Fibroblast of pulmonary artery (primary cell): Measurements from ENCODE around the gene CFAP298.
A peak's percentile ranks its signal among the peaks of the same experiment; 100 is the strongest.
"Not testable (repeated sequence)": the region's sequence is repeated elsewhere in the genome, so short reads cannot be mapped to it uniquely, and the experiment has no call there.

Experiments used
- DNase-seq: peaks from one replicate; pipeline ENCODE4 v3.0.0-alpha.2; 2010; ENCODE audit warnings: low read depth
- H3K4me3 ChIP-seq: replicated peaks from 2 replicates; pipeline ENCODE4 v1.5.1; 2011; ENCODE audit warnings: low read depth, mild to moderate bottlenecking, control low read depth, low read length, moderate library complexity
- TF ChIP-seq, protein P1 (sequence below): IDR thresholded peaks from 2 replicates; pipeline ENCODE4 v1.5.1; 2011; ENCODE audit warnings: mild to moderate bottlenecking, control low read depth, low read length, inconsistent platforms; ENCODE audit errors: missing control alignments

The CFAP298 gene

DNA sequence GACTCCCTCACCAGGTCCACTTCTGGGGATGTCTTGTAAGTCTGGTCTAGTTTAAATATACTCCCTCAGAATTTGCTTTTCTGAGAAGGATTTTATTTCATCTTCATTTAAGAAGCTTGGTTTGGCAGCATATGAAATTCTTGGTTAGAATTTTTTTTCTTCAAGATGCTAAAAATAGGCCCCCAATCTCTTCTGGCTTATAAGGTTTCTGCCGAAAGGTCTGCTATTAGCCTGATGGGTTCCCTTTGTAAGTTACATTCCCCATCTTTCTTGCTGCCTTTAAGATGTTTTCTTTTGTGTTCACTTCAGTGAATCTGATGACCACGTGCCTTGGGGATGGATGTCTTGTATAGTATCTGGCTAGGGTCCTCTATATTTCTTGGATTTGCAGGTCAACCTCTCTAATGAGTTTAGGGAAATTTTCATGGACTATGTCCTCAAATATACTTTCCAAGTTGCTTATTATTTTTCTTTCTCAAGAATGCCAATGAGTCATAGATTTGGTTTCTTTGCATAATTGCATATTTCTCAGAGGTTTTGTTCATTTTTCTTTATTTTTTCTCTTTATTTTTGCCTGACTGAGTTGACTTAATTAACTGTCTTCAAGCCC is 46.2 kb downstream of the CFAP298 start:
- H3K4me3 ChIP-seq: no peak overlapping the region
- peak; percentile 11 for DNase-seq
- TF ChIP-seq, protein P1, sequence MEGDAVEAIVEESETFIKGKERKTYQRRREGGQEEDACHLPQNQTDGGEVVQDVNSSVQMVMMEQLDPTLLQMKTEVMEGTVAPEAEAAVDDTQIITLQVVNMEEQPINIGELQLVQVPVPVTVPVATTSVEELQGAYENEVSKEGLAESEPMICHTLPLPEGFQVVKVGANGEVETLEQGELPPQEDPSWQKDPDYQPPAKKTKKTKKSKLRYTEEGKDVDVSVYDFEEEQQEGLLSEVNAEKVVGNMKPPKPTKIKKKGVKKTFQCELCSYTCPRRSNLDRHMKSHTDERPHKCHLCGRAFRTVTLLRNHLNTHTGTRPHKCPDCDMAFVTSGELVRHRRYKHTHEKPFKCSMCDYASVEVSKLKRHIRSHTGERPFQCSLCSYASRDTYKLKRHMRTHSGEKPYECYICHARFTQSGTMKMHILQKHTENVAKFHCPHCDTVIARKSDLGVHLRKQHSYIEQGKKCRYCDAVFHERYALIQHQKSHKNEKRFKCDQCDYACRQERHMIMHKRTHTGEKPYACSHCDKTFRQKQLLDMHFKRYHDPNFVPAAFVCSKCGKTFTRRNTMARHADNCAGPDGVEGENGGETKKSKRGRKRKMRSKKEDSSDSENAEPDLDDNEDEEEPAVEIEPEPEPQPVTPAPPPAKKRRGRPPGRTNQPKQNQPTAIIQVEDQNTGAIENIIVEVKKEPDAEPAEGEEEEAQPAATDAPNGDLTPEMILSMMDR: no peak

DNA sequence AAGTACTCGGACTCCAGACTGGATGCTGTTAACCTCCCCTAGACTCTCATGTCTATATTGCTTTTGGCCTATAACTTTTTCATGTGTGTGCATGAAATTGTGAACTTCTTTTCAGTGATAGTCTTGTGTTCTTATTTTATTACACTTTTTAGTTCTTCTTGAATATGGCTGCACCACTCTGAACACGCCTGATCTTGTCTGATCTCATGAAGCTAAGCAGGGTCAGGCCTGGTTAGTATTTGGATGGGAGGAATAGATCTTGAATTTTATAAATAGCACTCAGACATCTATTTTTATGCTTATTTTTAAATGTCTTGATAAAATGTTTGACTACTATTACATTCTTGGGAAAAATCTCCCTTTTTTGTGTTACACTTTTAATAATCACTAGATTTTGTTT is 49.3 kb downstream of the CFAP298 start:
- TF ChIP-seq, protein P1: no peak
- peak; percentile 17 for DNase-seq

DNA sequence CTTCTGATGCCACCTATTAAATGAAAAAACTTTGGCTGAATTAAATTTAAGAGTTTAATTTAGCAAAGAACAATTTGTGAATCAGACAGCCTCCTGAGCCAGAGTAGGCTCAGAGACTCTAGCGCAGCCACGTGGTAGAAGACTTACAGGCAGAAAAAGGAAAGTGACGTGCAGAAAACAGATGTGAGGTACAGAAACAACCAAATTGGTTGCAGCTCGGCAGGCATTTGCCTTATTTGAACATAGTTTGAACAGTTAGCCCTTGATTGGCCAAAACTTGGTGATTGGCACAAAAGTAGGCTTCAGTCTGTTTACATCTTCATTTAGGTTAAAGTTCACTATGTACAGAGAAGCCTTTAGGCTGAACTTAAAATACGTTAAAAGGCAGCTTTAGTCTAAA is 49.8 kb downstream of the CFAP298 start:
- TF ChIP-seq, protein P1: peak; percentile 67
- DNase-seq: peak; percentile 92
- H3K4me3 ChIP-seq: no peak overlapping the region

More for the DNA sequence above, 49.3 kb downstream of the CFAP298 start:
- no peak overlapping the region for H3K4me3 ChIP-seq

DNA sequence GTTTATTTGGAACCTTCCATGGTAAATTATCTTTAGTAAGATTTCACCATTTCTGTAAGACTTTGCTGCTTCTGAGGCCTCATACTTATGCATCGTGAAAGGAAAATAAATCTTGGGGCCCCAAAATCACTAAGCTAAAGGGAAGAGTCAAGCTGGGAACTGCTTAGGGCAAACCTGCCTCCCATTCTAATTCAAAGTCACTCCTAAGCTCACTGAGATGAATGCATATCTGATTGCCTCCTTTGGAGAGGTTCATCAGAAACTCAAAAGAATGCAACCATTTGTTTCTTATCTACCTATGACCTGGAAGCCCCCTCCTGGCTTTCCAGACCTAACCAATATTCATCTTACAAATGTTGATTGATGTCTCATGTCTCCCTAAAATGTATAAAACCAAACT is 50.7 kb downstream of the CFAP298 start:
- not testable (repeated sequence) for H3K4me3 ChIP-seq, DNase-seq

DNA sequence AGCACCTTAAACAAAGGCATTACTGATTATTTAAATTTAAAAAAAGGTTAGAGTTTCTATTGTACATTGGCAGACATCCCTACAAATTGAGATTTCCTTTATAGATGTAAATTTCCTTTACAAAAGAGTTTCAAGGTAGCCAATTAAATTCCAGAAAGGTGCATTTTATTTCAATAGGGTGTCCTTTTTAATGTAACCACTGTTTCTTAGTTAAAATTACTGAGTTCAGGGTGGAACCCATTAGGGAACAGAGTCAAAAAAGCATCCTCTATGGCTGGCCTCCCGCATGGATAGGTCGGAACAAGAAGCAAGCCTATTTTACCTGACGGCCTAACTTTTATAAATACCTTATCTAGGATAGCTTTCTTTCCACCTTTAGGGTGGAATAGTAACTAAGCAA is 51.3 kb downstream of the CFAP298 start:
- DNase-seq: no peak
- no peak overlapping the region for H3K4me3 ChIP-seq
- TF ChIP-seq, protein P1: no peak

DNA sequence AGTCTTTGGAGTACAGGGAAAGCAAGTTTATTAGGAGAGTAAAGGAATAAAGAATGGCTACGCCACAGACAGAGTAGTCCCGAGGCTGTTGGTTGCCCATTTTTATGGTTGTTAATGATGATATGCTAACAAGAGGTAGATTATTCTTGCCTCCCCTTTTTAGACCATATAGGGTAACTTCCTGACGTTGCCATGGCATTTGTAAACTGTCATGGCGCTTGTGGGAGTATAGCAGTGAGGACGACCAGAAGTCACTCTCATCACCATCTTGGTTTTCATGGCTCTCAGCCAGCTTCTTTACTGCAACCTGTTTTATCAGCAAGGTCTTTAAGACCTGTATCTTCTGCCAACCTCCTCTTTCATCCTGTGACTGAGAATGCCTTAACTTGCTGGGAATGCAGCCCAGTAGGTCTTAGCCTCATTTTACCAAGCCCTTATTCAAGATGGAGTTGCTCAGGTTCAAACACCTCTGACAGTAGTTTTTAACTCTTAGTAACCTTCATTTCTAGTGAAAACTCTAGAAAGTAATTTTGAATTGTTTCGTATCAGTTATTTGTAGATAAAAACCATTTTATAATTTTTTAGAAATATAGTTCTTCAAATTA is 53.1 kb downstream of the CFAP298 start:
- no peak for DNase-seq
- no peak overlapping the region for H3K4me3 ChIP-seq
- TF ChIP-seq, protein P1: no peak

DNA sequence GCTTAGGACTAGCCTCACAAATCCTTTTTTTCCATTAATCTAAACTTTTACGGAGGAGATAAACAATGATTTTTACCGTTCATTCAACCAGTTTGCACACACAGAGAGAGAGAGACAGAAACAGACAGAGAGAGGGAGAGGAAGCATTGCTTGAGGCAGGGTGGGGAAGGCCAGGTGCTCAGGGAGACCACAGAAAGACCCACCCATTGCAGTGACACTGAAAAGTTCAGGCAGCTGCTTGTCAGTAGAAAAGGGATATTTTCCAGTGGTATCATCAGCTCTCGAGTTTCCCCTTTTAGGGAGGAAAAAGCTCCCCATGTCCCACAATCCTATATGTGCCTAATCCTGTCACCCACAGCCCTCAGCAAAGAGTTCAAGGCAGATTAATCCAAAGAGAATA is 54.1 kb downstream of the CFAP298 start:
- no peak for DNase-seq
- TF ChIP-seq, protein P1: no peak
- H3K4me3 ChIP-seq: no peak overlapping the region
